ENCODE data around the gene TPK1.
"Not testable (repeated sequence)": the region's sequence is repeated elsewhere in the genome, so short reads cannot be mapped to it uniquely, and the experiment has no call there.

TPK1 gene

DNA sequence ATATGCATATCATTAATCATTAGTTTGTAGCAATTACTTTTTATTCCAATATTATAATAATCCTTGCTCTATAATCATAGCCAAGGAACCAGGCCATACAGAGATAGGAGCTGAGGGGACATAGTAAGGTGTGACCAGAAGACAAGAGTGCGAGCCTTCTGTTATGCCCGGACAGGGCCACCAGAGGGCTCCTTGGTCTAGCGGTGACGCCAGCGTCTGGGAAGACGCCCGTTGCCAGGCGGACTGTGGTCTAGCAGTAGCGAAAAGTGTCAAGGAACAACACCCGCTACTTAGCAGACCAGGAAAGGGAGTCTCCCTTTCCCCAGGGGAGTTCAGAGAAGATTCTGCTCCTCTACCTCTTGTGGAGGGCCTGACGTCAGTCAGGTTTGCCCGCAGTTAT is 109.0 kb downstream of the TPK1 start:
- DNase-seq (ENCODE audit: low read depth in 1 of 2, low spot score in 1 of 2): not testable (repeated sequence)

- DNase-seq (ENCODE audit: low read depth in 1 of 2, low spot score in 1 of 2): no peak
These were observed 110.8 kb downstream of the TPK1 start for GRCh38 chr7:144725070-144725469.

DNA sequence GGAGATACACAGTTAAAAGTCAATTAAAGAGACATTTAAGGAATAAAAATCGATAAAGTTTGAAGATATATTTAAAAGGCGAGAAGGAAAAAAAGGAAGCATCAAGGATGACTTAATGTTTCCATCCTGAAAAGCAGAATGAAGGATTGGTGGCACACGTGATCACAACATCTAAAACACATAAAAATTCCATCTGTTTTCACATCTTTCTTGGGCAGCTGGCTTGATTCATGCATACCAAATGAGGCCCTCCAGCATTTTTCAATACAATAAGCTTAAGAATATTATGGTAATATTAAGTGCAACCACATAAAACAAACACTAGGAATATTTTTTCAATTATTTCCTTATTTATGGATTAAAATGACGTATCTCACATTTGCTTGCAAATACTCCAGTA is 112.6 kb downstream of the TPK1 start:
- no peak for DNase-seq (ENCODE audit: low read depth in 1 of 2, low spot score in 1 of 2)

GRCh38 chr7:144720710-144721109 is 115.1 kb downstream of the TPK1 start:
- no peak for DNase-seq (ENCODE audit: low read depth in 1 of 2, low spot score in 1 of 2)

DNA sequence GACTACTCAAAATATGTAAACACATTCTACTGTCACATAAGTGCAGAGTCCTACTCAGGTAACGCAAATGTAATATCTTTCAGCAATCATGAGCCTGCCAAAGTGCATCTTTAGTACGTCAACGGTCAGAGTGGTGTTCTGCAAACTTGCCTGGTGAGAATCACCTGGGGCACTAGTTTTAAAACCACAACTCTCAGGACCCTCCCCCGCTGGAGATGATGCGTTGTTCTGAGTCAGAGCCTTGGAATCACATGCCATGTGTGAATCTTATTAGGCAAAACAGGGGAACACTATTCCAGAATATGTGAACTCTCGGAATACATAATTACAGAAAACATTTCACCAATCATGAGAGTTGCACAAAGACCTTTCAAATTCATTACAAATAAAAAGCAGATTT is 115.7 kb downstream of the TPK1 start:
- no peak for DNase-seq (ENCODE audit: low read depth in 1 of 2, low spot score in 1 of 2)

DNA sequence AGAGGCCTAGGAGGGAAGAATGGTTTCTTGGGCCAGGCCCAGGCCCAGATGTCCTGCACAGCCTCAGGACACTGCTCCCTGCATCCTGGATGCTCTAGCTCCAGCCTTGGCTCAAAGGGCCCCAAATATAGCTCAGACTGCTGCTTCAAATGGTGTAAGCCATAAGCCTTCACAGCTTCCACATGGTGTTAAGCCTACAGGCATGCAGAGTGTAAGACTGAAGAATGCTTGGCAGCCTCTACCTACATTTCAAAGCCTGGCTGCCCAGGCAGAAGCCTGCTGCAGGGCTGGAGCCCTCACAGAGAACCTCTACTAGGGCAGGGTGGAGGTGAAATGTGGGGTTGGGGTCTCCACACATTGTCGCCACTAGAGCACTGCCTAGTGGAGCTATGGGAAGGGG is 118.1 kb downstream of the TPK1 start:
- DNase-seq (ENCODE audit: low read depth in 1 of 2, low spot score in 1 of 2): no peak

DNA sequence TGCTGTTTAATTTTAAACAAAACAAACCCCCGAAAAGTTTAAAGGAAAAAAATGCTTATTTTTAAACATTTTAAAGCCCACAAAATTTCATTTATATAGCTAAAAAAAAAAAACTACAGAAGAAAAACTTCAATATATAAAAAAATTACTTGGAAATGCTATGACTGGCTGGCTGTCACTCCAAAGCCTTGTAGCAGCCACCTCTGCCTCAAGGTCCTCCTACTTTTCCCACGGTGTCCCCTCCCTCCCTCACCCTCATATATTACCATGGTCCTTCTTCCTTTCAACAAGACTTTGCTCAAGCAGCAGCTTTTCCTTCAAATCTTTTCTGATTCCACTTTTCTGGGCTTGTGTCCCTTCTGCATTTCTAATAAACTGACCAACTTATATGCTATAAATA is 122.0 kb downstream of the TPK1 start:
- DNase-seq (ENCODE audit: low read depth in 1 of 2, low spot score in 1 of 2): no peak

GRCh38 chr7:144710791-144711190 is 125.1 kb downstream of the TPK1 start:
- DNase-seq (ENCODE audit: low read depth in 1 of 2, low spot score in 1 of 2): no peak

- no peak for DNase-seq (ENCODE audit: low read depth in 1 of 2, low spot score in 1 of 2)
These were observed 126.8 kb downstream of the TPK1 start for GRCh38 chr7:144709066-144709465.

GRCh38 chr7:144691240-144691639 is 144.6 kb downstream of the TPK1 start:
- DNase-seq (ENCODE audit: low read depth in 1 of 2, low spot score in 1 of 2): no peak

- DNase-seq (ENCODE audit: low read depth in 1 of 2, low spot score in 1 of 2): no peak
These were observed 153.1 kb downstream of the TPK1 start for GRCh38 chr7:144682581-144683280.

GRCh38 chr7:144676492-144676891 is 159.4 kb downstream of the TPK1 start:
- no peak for DNase-seq (ENCODE audit: low read depth in 1 of 2, low spot score in 1 of 2)

- DNase-seq (ENCODE audit: low read depth in 1 of 2, low spot score in 1 of 2): no peak
These were observed 161.3 kb downstream of the TPK1 start for GRCh38 chr7:144674550-144674949.

- no peak for DNase-seq (ENCODE audit: low read depth in 1 of 2, low spot score in 1 of 2)
These were observed 163.0 kb downstream of the TPK1 start for GRCh38 chr7:144672869-144673268.

DNA sequence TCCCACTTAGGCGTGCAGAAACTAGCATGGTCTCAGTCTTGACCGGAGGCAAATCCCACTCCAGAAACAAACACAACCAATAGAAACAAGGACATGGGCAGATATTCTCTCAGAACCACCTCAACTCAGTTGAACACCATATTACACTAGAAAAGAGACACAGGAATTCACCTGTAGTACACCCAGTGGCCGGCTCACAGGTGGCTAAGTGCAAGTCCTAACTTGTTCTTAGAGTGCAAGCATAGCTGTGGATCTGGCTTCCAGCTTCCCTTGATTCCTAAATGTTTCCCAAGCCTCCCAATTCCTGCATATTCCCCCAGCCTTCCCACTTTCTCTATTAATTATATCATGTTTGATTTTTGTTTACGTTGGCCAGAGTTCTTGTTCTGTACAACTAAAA is 164.4 kb downstream of the TPK1 start:
- DNase-seq (ENCODE audit: low read depth in 1 of 2, low spot score in 1 of 2): no peak

- DNase-seq (ENCODE audit: low read depth in 1 of 2, low spot score in 1 of 2): no peak
These were observed 165.6 kb downstream of the TPK1 start for GRCh38 chr7:144670218-144670617.

GRCh38 chr7:144668503-144668902 is 167.3 kb downstream of the TPK1 start:
- no peak for DNase-seq (ENCODE audit: low read depth in 1 of 2, low spot score in 1 of 2)

DNA sequence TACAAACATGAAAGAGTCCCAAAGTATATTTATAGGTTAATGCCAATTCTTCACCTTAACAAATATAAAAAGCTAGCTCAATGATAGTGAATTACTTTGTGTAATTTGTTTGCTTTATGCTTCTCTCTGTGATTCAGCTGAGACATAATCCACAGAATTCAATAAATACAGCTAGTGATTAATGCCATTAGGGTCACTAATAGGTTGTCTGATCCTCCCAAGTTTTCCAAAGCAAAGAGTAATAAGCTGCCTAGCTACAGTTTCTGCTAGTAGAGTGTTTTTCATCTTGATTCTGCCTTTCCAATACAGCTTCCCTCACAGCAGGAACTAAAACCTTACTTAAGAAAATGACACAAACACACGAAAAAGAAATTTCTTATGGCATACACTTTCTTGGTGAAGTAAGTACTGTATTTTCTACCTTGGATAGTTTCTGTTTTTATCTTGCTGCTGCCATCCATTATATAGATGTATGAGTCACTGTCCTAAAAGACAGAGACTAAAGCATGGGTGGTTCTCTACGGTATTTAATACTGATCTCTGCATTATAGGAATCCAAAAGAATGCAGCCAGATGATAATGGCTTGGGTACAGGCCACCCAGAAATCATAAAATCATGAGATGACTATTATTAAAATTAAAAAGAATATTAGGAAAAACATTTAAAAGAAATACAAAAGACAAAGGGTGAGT is 170.0 kb downstream of the TPK1 start:
- DNase-seq (ENCODE audit: low read depth in 1 of 2, low spot score in 1 of 2): no peak

GRCh38 chr7:144659211-144659610 is 176.6 kb downstream of the TPK1 start:
- no peak for DNase-seq (ENCODE audit: low read depth in 1 of 2, low spot score in 1 of 2)

GRCh38 chr7:144656965-144657517 is 178.8 kb downstream of the TPK1 start:
- no peak for DNase-seq (ENCODE audit: low read depth in 1 of 2, low spot score in 1 of 2)

GRCh38 chr7:144653449-144653848 is 182.4 kb downstream of the TPK1 start:
- no peak for DNase-seq (ENCODE audit: low read depth in 1 of 2, low spot score in 1 of 2)

GRCh38 chr7:144650439-144650838 is 185.4 kb downstream of the TPK1 start:
- no peak for DNase-seq (ENCODE audit: low read depth in 1 of 2, low spot score in 1 of 2)

DNA sequence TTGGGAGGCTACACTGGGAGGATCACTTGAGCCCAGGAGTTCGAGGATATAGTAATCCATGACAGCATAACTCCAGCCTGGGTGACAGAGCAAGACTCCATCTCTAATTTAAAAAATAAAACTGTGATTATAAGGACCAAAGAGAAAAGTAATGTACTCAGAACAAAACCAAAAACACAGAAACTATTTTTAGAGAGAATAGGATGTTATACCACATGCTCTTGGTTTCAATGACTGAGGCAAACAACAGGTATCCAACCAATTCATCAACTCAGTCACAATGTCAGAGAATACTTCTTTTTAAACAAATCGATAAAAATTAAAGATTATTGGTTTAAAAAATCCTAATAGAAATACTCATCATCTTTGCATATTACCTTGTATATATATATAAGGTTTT is 186.7 kb downstream of the TPK1 start:
- no peak for DNase-seq (ENCODE audit: low read depth in 1 of 2, low spot score in 1 of 2)
